HEK293T (cell line): ENCODE measurements around the gene RGS3.

Source experiments
- ARNT ChIP-seq: fragments of 450-650 bp; IDR thresholded peaks from 2 replicates; pipeline ENCODE4 v1.6.1; 2017; ENCODE audit warnings: mild to moderate bottlenecking
- BHLHE40 ChIP-seq: fragments of 450-650 bp; IDR thresholded peaks from 2 replicates; pipeline ENCODE4 v1.6.1; 2016; ENCODE audit warnings: mild to moderate bottlenecking, moderate library complexity, borderline replicate concordance
- CTBP1 ChIP-seq: fragments of 450-650 bp; IDR thresholded peaks from 2 replicates; pipeline ENCODE4 v1.6.1; 2016; ENCODE audit warnings: borderline replicate concordance
- ELF4 ChIP-seq: fragments of 450-650 bp; IDR thresholded peaks from 2 replicates; pipeline ENCODE4 v1.6.1; 2017; ENCODE audit warnings: antibody characterized with exemption
- FOXA1 ChIP-seq: fragments of 450-650 bp; IDR thresholded peaks from 2 replicates; pipeline ENCODE4 v1.6.1; 2016; ENCODE audit warnings: mild to moderate bottlenecking
- FOXK2 ChIP-seq: fragments of 450-650 bp; IDR thresholded peaks from 2 replicates; pipeline ENCODE4 v1.6.1; 2016; ENCODE audit warnings: mild to moderate bottlenecking
- FOXM1 ChIP-seq: fragments of 450-650 bp; IDR thresholded peaks from 2 replicates; pipeline ENCODE4 v1.6.1; 2017; ENCODE audit warnings: mild to moderate bottlenecking, borderline replicate concordance
- L3MBTL2 ChIP-seq: fragments of 450-650 bp; conservative IDR thresholded peaks from 2 replicates; pipeline ENCODE4 v1.6.1; 2016; ENCODE audit warnings: mild to moderate bottlenecking
- NFRKB ChIP-seq: fragments of 450-650 bp; IDR thresholded peaks from 2 replicates; pipeline ENCODE4 v1.6.1; 2016; ENCODE audit warnings: mild to moderate bottlenecking, moderate library complexity
- SP1 ChIP-seq: fragments of 450-650 bp; IDR thresholded peaks from 2 replicates; pipeline ENCODE4 v1.6.1; 2017
- ZNF384 ChIP-seq: fragments of 450-650 bp; IDR thresholded peaks from 2 replicates; pipeline ENCODE4 v1.6.1; 2016

DNA sequence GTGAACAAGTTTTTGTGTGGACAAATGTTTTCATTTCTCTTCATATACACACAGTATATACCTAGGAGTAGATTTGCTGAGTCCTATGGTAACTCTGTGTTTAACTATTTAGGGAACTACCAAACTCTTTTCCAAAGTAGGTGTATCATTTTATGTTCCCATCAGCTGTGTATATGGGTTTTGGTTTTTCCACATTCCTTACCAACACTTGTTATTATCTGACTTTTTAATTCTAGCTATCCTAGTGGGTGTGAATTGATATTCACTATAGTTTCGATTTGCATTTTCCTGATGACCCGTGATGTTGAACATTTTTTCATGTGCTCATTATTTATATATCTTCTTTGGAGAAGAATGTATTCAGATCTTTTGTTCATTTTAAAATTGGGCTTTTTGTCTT lies 3.7 kb downstream of the RGS3 start:
- TF ChIP-seq NFRKB (no peak), CTBP1 (no peak), SP1 (no peak), FOXA1 (no peak), FOXM1 (no peak), ZNF384 (no peak), BHLHE40 (no peak), ARNT (no peak), ELF4 (no peak), FOXK2 (no peak), L3MBTL2 (no peak)
